ENCODE measurements around the gene RBP4. TPM values are rescaled to one million over a fixed set of nuclear protein-coding genes. Genes with fewer than 3 reads are reported as not detected.

RBP4 gene
- total RNA-seq, 4 donors from 2014 or later, result 188 to 1,096 (median 353) TPM

GRCh38 chr10:93589648-93590562 lies 11.1 kb downstream of the RBP4 start:
- DNase-seq (ENCODE audit: low spot score) (no peak), ATAC-seq (ENCODE audit: low FRiP score) (no peak)
- no peak for TF ChIP-seq CTCF (IDR thresholded peaks at IDR 0.05)

- ATAC-seq (ENCODE audit: low FRiP score) (no peak), DNase-seq (ENCODE audit: low spot score) (no peak)
- no peak for TF ChIP-seq CTCF (IDR thresholded peaks at IDR 0.05)
These were observed 16.6 kb downstream of the RBP4 start for GRCh38 chr10:93584445-93584844.

GRCh38 chr10:93580828-93581227 lies 20.2 kb downstream of the RBP4 start:
- TF ChIP-seq CTCF (IDR thresholded peaks at IDR 0.05), result no peak
- DNase-seq (ENCODE audit: low spot score), result no peak
- no peak for ATAC-seq (ENCODE audit: low FRiP score)

GRCh38 chr10:93579985-93580711 lies 20.9 kb downstream of the RBP4 start:
- no peak for TF ChIP-seq CTCF (IDR thresholded peaks at IDR 0.05)
- ATAC-seq (ENCODE audit: low FRiP score) (no peak), DNase-seq (ENCODE audit: low spot score) (no peak)

GRCh38 chr10:93579089-93579488 lies 21.9 kb downstream of the RBP4 start:
- TF ChIP-seq CTCF (IDR thresholded peaks at IDR 0.05), result no peak
- ATAC-seq (ENCODE audit: low FRiP score) (no peak), DNase-seq (ENCODE audit: low spot score) (no peak)

GRCh38 chr10:93577565-93577964 lies 23.5 kb downstream of the RBP4 start:
- ATAC-seq (ENCODE audit: low FRiP score) (no peak), DNase-seq (ENCODE audit: low spot score) (no peak)
- TF ChIP-seq CTCF (IDR thresholded peaks at IDR 0.05), result no peak
